PFSK-1 (cell line): ENCODE results near the gene ZNF232.

Source experiments
- FOXP2 ChIP-seq: optimal IDR thresholded peaks from 2 replicates; pipeline ENCODE3; 2011; ENCODE audit warnings: borderline replicate concordance, control low read depth, inconsistent platforms; ENCODE audit not compliant: insufficient read depth; ENCODE audit errors: extremely low read length, extremely low read depth
- POLR2AphosphoS5 ChIP-seq: IDR thresholded peaks from 2 replicates; pipeline ENCODE4 v1.6.1; 2012; ENCODE audit warnings: low read depth, mild to moderate bottlenecking, control low read depth, low read length, moderate library complexity
- REST ChIP-seq, 2 experiments: IDR thresholded peaks; 2 replicates each; pipeline versions ENCODE4 v1.6.1 to v1.8.0; 2011 to 2012; ENCODE audit warnings: low read depth in 2 of 2, low read length in 2 of 2, control low read depth in 1 of 2, inconsistent platforms in 1 of 2, mild to moderate bottlenecking in 1 of 2, moderate library complexity in 1 of 2; ENCODE audit not compliant: insufficient read depth in 1 of 2
- SIN3A ChIP-seq: IDR thresholded peaks from 2 replicates; pipeline ENCODE4 v1.6.1; 2012; ENCODE audit warnings: mild to moderate bottlenecking, low read length, moderate library complexity, borderline replicate concordance; ENCODE audit not compliant: insufficient read depth
- TAF1 ChIP-seq: IDR thresholded peaks from 2 replicates; pipeline ENCODE4 v1.6.1; 2012; ENCODE audit warnings: low read length, control low read depth, borderline replicate concordance; ENCODE audit not compliant: insufficient read depth

Gene ZNF232

DNA sequence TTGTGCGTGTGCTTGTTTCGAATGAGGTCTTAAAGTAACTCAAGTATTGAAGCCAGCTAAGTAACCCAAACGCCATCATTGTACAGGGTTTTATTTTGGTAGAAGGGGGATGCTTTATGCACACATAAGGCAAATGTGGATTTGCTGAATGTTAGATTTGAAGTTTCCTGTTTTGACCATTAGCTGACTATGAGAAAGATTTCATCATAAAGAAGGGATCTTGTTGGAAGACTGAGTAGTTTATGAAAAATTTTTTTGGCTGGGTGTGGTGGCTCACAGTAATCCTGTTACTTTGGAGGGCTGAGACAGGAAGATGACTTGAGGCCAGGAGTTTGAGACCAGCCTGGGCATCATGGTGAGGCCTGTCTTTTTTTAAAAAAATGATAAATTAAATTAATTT, 43.4 kb downstream of the ZNF232 start:
- TF ChIP-seq FOXP2 (no peak), POLR2AphosphoS5 (no peak)

- no peak for TF ChIP-seq TAF1
- no peak for TF ChIP-seq FOXP2
- no peak for TF ChIP-seq POLR2AphosphoS5
- TF ChIP-seq REST (IDR thresholded peaks at IDR 0.05; ENCODE audit: insufficient read depth in 1 of 2, low read depth in 2 of 2, low read length in 2 of 2), result no peak
- TF ChIP-seq SIN3A, result no peak
These were observed 46.4 kb downstream of the ZNF232 start for GRCh38 chr17:5065227-5065744.
